ENCODE data around the gene PSD4.
A peak's percentile ranks its signal among the peaks of the same experiment; 100 is the strongest.

Gene PSD4

GRCh38 chr2:113185664-113186432, 12.1 kb downstream of the PSD4 start:
- DNase-seq = no peak

DNA sequence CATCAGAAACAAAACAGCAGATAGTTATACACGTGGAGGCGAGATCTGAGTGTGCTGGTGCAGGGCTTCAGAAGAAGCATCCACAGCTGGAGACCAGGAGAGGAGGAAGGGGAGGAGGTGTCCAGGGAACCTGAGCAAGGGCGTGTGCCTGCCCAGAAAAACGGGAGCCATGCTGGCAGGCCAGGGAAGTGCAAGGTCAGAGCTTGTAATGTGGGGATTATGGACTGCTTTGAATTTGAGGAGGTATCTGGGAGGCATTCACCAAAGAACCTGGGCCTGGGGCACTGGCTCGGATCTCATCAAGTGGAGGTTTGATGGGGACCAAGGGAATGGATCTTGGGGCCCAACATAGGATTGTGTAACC, 12.6 kb downstream of the PSD4 start:
- no peak for DNase-seq

DNA sequence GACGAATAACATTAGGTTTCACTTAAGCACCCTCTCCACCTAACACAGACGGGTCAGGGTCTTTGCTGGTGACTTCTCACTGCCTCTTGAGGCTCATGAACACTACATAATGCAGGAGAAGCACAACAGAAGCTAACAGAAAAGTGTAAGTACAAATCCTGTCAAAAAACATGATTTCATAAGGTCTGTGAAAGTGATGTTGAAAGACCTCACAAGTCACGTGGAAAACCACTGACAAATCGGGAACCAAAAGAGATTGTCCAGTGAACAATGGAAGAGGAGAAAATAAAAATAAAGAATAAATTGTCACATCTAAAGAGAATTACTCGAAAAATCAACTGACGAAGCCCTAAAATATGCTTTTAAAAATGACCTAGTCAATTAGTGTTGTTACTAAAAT, 14.0 kb downstream of the PSD4 start:
- DNase-seq = no peak

GRCh38 chr2:113190871-113191270, 17.1 kb downstream of the PSD4 start:
- DNase-seq = no peak

- no peak for DNase-seq
Measured at GRCh38 chr2:113192459-113193100, 18.8 kb downstream of the PSD4 start.

DNA sequence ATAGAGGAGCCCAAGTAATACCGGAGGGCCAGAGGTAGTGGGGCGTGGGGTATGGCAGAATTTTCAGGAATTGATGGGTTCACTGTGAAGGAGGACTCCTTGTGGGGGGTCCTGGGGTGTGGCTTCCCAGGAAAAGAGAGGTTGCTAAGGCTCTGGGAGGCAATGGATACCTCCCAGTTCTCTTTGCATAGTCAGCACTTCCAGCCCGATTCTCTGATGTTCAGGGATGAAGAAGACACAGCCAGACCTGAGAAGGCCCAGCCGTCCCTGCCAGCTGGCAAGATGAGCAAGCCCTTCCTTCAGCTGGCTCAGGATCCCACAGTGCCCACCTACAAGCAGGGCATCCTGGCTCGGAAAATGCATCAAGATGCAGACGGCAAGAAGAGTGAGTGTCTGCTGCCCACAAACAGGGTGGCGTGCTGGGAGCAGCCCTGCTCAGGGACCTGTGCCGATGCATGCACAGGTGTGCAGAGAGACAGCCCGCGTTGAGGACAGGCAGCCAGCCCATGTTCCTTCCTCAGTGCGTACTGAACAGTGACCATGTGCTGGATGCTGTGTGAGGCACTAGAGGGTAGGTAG, 22.2 kb downstream of the PSD4 start:
- no peak for DNase-seq

DNA sequence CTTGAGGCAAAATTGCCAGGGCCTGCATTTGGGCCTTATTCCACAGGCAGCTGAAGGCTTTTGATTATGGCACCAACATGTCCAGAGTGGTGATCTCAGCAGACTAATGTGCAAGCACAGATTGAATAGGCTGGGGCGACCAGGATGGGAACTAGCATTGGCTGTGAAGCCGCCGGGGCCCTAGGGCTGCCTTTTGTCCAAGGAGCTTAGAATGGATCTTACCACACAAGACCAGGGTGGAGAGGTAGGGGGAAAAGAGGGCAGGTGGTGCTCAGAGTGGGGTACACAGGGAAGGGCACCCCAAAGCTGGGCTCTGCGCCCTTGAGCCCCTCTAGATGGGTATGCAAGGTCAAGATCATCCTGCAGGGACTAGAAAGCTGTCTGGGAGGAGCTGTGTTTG, 23.1 kb downstream of the PSD4 start:
- DNase-seq = no peak

GRCh38 chr2:113197347-113198047, 23.7 kb downstream of the PSD4 start:
- no peak for DNase-seq

- DNase-seq = no peak
Measured at GRCh38 chr2:113198048-113198789, 24.4 kb downstream of the PSD4 start.

DNA sequence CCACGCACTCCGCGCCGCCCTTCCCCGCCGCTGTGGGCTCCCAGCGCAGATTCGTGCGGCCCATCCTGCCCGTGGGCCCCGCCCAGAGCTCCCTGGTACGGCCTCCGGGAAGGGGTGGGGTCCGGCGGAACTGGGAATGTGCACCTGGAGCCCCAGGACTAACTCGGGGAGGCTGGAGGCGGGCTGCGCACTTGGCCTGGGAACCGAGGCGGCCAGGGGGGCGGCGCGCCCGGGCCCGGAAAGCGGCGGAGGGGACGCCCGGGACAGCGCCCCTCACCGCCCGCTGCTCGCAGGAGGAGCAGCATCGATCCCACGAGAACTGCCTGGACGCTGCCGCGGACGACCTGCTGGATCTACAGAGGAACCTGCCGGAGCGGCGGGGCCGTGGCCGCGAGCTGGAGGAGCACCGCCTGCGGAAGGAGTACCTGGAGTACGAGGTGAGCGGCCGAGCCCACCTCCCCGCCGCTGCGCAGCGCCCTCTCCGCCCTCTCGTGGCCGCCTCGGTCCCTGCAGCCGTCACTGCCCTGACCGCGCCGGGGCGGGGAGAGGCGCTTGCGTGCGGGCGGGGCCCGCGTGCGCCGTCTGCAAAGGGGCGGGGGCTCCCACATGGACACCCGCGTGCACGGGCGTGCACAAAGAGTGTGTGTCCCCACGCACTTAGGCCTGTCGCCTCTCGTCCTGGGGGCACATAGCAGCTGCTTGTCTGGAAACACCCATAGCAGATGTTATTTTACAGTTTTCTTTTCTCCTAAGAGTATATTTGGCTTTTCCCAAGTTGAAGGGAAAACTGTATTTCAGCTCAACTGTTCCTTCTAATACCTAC, 25.2 kb downstream of the PSD4 start:
- DNase-seq = peak; percentile 77

DNA sequence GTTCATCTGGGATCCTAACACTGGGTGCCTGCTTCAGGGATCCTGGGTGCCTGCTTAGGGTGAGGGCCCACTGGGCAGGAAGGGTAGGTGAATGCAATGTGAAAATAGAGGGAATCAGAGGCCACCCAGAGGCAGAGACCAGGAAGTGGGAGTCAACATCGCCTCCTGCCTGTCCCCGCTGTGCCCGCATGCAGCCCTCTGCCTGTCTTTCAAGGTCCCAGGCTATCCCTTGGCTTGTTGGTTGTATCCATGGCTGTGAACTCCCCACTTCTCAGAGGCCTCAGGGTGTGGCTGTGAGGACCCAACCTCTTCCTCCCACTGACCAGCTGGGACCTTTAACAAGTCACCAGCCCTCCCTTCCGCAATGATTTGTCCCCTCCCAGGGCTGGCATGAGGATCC, 26.5 kb downstream of the PSD4 start:
- no peak for DNase-seq

GRCh38 chr2:113200736-113201490, 27.1 kb downstream of the PSD4 start:
- no peak for DNase-seq

GRCh38 chr2:113201496-113202304, 27.9 kb downstream of the PSD4 start:
- no peak for DNase-seq

- no peak for DNase-seq
Measured at GRCh38 chr2:113202305-113203216, 28.8 kb downstream of the PSD4 start.

GRCh38 chr2:113203217-113203530, 29.4 kb downstream of the PSD4 start:
- DNase-seq = no peak

DNA sequence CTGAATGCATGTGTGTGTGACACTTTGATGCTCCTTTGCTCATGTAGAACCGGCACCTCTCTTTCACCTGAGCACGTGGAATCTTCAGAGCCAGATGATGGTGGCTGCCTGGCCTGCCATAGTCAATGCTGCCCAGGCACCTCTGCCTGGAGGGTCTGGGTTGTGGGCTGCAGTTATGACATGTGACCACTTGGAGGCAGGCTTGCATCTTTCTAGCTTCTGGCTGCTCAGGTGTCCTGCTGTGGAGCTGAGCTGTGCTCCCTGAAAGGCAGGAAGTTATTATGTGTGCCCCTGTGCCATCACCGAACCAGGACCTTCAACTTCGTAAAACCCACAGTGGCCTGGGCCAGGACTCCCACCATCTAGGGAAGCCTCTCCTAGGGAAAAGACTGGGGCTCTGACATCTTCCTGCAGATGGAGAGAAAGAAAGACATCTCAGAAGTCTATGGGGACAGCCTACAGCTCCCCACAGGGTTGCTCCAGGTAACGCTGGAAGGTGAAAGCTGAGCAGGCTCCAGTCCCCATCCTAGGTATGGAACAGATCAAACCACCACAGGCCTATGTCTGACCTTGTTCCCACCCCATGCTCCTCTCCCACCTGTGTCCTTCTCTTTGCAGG, 30.2 kb downstream of the PSD4 start:
- DNase-seq = peak; percentile 82

DNA sequence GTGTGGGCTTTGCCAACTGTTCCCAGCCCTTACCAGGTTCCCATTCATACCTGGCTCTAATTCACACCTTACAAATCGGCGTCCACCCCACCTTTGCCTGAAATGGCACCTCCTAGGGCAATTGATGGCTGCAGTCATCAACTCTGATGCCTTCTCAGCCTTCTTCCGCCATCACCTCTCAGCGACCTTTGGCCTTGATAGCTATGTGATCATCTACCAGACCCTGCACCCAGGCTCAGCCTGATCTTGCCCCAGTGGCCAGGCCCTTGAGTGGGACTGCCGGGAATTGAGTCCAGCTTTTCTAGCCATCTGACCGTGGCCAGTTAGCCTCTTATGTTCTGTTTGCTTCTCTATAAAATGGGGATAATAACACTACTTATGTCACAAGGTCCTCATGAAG, 32.5 kb downstream of the PSD4 start:
- no peak for DNase-seq

DNA sequence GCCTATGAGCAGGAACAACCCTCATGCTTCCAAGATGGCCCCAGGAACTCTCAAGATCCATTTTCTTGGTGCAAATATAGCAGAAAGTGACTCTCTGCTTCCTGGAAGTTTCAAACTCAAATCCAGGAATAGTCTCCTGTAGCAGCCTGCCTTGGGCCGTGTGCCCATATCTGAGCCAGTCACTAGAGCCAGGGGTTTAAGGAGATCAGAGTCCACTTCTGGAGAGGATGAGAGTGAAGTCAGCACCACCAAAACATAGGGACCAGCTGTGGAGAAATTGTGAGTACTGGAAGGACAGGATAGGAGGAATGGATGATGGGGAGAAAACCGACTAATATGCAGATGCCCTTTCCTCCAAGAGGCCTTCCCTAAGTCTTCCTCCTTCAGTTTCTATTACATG, 33.2 kb downstream of the PSD4 start:
- DNase-seq = no peak

DNA sequence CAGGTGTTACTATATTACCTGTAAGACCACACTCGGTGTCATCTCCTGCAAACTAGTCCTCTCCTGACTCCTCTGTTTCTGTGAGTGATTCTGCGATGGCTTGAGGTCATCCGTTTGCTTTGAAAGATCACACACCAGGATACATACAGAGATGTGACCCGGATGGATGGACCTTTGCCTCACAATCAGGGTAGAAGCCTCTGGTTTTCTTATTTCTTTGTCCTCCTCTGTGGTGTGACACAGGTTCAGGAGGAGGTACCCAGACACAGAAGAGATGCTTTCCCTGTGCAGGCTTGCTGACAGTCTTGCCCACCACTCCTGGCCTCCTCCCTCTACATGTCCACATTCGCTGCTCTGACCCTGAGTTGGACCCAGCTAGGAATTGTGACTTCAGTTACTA, 34.6 kb downstream of the PSD4 start:
- no peak for DNase-seq
